Measurements from ENCODE around the gene GNA12. TPM values are rescaled to one million over a fixed set of nuclear protein-coding genes. Genes with fewer than 3 reads are reported as not detected.

Gene GNA12
- total RNA-seq, 1 experiment from 2014 or later, result 63.8 TPM

DNA sequence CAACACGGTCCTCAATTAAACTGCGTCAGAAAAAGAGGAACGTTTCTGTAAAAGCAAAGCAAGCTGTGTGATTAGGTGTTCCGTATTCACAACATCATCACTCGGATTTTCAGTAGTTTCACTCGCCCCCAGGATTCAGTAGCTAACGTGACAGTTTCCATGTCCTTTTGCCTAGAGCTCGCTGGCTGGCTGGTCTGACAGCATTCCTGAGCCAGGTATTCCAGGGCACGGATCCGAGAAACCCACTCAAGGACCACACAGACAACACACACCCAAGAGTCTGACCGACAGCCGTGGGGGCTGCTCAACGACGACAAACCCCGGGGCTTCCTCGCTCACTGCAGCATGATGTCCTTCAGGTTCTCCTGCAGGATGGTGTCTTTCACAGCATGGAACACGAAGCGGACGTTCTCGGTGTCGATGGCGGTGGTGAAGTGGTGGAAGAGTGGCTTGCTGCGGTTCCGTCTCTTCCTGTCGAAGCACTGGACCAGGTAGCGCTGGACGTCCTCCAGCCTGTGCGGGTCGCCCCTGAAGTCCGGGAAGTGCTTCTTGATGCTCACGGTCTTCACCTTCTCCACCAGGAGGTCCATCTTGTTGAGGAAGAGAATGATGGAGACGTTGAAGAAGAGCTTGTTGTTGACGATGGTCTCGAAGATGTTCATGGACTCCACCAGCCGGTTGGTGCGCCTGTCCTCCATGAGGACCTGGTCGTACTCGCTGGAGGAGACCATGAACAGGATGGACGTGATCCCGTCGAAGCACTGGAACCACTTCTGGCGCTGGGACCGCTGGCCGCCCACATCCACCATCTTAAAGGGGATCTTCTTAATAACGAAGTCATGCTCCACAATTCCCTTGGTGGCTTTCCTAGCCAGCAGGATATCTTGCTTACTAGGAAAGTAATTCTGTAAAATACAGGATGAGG, 113.0 kb downstream of the GNA12 start:
- Histone ChIP-seq H3K4me1 (peaks cover 27% of the 10 kb centered on the region), H3K27me3 (replicated peaks; ENCODE audit: control insufficient read depth, insufficient read depth, low read length) (no peaks in the 10 kb centered on the region), H3K36me3 (ENCODE audit: control insufficient read depth, insufficient read depth, low read length) (peaks cover 2% of the 10 kb centered on the region; the same call in 1 of the 2 replicates), H3K4me3 (ENCODE audit: low read depth, low read length) (no peak overlapping the region), H3K9me3 (no peaks in the 10 kb centered on the region)
- DNase-seq, result peak in 1 of 2 experiments; percentile 38
- Mint-ChIP-seq H3K27ac (ENCODE audit: unreplicated experiment) (no peak overlapping the region), H3K27me3 (ENCODE audit: insufficient read depth, unreplicated experiment) (no peaks in the 10 kb centered on the region), H3K36me3 (ENCODE audit: insufficient read depth, unreplicated experiment) (peaks cover 62% of the 10 kb centered on the region), H3K4me1 (ENCODE audit: low read depth, unreplicated experiment) (peaks cover 23% of the 10 kb centered on the region), H3K4me3 (ENCODE audit: unreplicated experiment) (no peak overlapping the region), H3K9me3 (ENCODE audit: unreplicated experiment) (no peaks in the 10 kb centered on the region)
- POLR2A ChIA-PET, result no interaction called here
- no TSS peak for BruUV-seq (replicated peaks)
- intact Hi-C loops (cut with micrococcal nuclease; ENCODE audit: unreplicated experiment), result no loop called here
- TF ChIP-seq, protein P1, sequence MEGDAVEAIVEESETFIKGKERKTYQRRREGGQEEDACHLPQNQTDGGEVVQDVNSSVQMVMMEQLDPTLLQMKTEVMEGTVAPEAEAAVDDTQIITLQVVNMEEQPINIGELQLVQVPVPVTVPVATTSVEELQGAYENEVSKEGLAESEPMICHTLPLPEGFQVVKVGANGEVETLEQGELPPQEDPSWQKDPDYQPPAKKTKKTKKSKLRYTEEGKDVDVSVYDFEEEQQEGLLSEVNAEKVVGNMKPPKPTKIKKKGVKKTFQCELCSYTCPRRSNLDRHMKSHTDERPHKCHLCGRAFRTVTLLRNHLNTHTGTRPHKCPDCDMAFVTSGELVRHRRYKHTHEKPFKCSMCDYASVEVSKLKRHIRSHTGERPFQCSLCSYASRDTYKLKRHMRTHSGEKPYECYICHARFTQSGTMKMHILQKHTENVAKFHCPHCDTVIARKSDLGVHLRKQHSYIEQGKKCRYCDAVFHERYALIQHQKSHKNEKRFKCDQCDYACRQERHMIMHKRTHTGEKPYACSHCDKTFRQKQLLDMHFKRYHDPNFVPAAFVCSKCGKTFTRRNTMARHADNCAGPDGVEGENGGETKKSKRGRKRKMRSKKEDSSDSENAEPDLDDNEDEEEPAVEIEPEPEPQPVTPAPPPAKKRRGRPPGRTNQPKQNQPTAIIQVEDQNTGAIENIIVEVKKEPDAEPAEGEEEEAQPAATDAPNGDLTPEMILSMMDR (IDR thresholded peaks at IDR 0.05; ENCODE audit: insufficient read depth in 1 of 2, low read depth in 1 of 2, low read length in 1 of 2, severe bottlenecking in 1 of 2, unreplicated experiment in 1 of 2), result no peak
- CTCF ChIA-PET, result no interaction called here

DNA sequence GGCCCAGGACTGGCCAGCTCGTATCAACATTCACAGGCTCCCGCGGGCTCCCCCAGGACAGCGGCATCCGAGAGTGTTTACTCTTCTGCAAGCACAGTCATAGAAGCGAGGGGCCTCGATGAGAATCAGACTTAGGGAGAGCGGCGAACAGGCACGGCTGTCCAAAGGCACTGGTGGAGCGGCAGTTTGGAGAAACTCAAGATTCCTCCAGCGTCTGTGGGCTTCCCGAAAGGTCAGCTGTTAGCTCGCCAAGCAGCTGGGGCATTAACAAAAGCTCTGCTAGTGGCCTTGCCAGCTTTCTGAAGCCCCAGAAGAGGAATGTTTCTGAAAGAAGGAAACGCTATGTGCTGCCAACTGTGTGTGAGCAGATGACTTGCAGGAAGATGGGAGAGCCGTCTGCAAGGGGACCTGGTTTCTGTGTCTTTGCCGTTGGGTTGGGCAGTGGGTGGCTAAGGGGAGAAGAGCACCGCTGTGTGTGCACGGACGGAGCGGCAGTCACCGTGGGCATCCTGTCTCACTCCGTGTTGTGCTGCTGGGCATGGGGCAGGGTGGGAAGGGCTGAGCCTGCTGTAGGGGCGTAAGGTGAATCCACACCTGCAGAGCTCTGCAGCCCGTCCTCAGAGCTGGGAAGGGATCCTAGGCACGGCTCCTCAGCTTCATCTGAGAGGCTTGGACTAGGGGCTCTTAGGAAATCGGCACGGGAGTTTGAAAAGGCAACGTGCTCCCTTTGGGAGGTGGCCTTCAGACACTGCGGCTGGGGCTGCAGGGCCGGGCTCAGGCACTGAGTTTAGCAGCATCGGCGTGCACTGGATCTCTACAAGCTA, 114.0 kb downstream of the GNA12 start:
- DNase-seq, result peak in 1 of 2 experiments; percentile 27
- TF ChIP-seq, protein P1 (IDR thresholded peaks at IDR 0.05; ENCODE audit: insufficient read depth in 1 of 2, low read depth in 1 of 2, low read length in 1 of 2, severe bottlenecking in 1 of 2, unreplicated experiment in 1 of 2), result no peak
- no TSS peak for BruUV-seq (replicated peaks)
- Mint-ChIP-seq H3K36me3 (ENCODE audit: insufficient read depth, unreplicated experiment) (peaks cover 62% of the 10 kb centered on the region), H3K27ac (ENCODE audit: unreplicated experiment) (no peak overlapping the region), H3K27me3 (ENCODE audit: insufficient read depth, unreplicated experiment) (no peaks in the 10 kb centered on the region), H3K4me3 (ENCODE audit: unreplicated experiment) (no peak overlapping the region), H3K4me1 (ENCODE audit: low read depth, unreplicated experiment) (peaks cover 23% of the 10 kb centered on the region), H3K9me3 (ENCODE audit: unreplicated experiment) (no peaks in the 10 kb centered on the region)
- POLR2A ChIA-PET, result no interaction called here
- Histone ChIP-seq H3K36me3 (ENCODE audit: control insufficient read depth, insufficient read depth, low read length) (peaks cover 2% of the 10 kb centered on the region; the same call in 1 of the 2 replicates), H3K4me3 (ENCODE audit: low read depth, low read length) (no peak overlapping the region), H3K27me3 (replicated peaks; ENCODE audit: control insufficient read depth, insufficient read depth, low read length) (no peaks in the 10 kb centered on the region), H3K4me1 (peaks cover 27% of the 10 kb centered on the region), H3K9me3 (no peaks in the 10 kb centered on the region)
- CTCF ChIA-PET, result no interaction called here
- intact Hi-C loops (cut with micrococcal nuclease; ENCODE audit: unreplicated experiment), result no loop called here
